Activated naive CD4-positive, alpha-beta T cell treated with anti-CD3 and anti-CD28 coated beads, Interleukin-2, amount 50 U/mL, for 24 hours (primary cell): ENCODE data around the gene RAB6B.

Experiments
- H3K27ac Mint-ChIP-seq: one replicate; pipeline ENCODE4 v1.8.0; 2021; ENCODE audit warnings: mild to moderate bottlenecking, mixed read lengths
- H3K27me3 Mint-ChIP-seq: one replicate; pipeline ENCODE4 v1.8.0; 2021; ENCODE audit warnings: mixed read lengths
- H3K36me3 Mint-ChIP-seq: one replicate; pipeline ENCODE4 v1.8.0; 2021; ENCODE audit warnings: mixed read lengths
- H3K4me1 Mint-ChIP-seq: one replicate; pipeline ENCODE4 v1.8.0; 2021; ENCODE audit warnings: mixed read lengths
- H3K4me3 Mint-ChIP-seq: one replicate; pipeline ENCODE4 v1.8.0; 2021; ENCODE audit warnings: mild to moderate bottlenecking, mixed read lengths
- H3K9me3 Mint-ChIP-seq: one replicate; pipeline ENCODE4 v1.8.0; 2021; ENCODE audit warnings: mixed read lengths

RAB6B gene

DNA sequence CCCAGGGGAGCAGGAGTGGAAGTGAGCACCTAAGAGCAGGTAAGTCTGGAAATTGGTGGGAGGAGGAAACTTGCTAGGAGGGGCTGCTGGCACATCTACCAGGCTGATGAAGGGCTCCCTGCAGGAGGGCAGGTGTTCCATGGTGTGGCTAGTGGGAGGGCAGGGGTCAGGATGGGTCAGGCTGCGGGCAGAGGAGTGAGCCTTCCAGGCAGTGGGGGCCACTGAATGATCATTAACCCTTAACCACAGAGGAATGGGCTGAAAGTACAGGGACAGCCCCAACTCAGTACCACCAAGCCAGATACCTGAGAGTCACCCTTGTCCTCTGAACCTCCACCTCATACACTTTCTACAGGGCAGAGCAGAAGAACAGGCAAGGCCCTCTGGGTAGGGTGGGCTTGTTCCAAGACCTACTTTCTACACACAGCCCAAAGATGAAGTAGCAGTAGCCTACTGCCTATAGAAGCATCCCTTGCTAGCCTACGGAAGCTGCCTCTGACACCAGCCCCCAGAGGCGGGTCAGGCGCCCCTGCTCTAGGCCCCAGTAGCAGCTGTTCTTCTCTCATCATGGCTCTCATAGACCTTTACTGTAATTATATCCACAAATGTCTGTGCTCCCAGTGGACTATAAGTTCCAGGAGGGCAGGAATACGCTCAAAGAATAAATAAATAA is 4.6 kb downstream of the RAB6B start:
- no peak overlapping the region for H3K4me3 Mint-ChIP-seq

DNA sequence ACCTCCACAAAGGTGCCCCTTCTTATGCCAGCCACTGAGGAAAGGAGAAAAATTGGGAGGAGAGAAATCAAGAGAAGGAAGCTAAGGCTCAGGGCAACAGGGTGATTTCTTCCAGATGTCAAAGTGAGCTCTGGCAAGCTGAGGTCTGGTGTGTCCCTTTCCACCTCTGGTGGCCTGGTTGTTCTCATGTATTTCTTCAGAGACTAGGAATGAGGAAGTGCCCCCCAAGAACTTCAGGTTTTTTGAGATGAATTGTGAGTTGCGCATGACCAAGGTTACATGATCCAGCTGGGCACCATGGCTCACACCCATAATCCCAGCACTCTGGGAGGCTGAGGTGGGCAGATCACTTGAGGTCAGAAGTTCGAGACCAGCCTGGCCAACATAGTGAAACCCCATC is 5.6 kb downstream of the RAB6B start:
- Mint-ChIP-seq H3K27me3 (peaks cover 12% of the 10 kb centered on the region), H3K9me3 (no peaks in the 10 kb centered on the region), H3K4me3 (no peak overlapping the region), H3K27ac (no peak overlapping the region), H3K36me3 (no peaks in the 10 kb centered on the region), H3K4me1 (no peaks in the 10 kb centered on the region)

More for the DNA sequence above, 4.6 kb downstream of the RAB6B start:
- Mint-ChIP-seq H3K27ac (no peak overlapping the region), H3K36me3 (no peaks in the 10 kb centered on the region), H3K4me1 (no peaks in the 10 kb centered on the region), H3K9me3 (no peaks in the 10 kb centered on the region), H3K27me3 (peaks cover 12% of the 10 kb centered on the region)

DNA sequence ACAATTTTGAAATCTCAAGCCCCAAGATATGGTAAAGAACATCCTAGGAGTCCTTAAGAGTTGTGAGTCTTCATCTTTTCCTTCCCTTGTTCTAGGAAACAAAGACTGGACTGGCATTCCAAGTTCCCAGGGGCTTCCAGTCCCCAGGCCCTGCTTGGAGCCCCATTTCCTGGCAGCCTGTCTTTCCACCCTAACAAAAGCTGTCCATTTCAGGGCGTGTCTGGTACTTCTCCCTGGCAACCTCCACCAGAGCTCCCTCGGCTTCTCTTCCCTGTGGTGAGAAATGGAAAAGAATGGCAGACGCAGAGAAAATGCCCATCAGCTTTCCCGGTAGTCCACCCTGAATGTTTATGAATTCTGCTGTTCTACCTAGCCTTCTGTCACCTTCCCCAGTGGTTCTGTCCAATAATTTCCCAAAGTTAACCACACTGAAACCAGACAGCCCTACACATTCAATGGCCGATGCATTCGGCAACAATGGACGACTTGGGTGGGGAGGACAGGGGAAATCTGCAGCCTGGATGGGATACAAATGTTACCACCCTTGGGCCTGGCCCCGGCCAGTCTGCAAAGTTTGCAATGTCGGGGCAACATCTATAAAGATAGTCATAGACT is 6.8 kb downstream of the RAB6B start:
- H3K9me3 Mint-ChIP-seq, result no peaks in the 10 kb centered on the region
- H3K36me3 Mint-ChIP-seq, result no peaks in the 10 kb centered on the region
- no peak overlapping the region for H3K4me3 Mint-ChIP-seq
- H3K27ac Mint-ChIP-seq, result no peak overlapping the region
- no peaks in the 10 kb centered on the region for H3K4me1 Mint-ChIP-seq
- H3K27me3 Mint-ChIP-seq, result peaks cover 12% of the 10 kb centered on the region

DNA sequence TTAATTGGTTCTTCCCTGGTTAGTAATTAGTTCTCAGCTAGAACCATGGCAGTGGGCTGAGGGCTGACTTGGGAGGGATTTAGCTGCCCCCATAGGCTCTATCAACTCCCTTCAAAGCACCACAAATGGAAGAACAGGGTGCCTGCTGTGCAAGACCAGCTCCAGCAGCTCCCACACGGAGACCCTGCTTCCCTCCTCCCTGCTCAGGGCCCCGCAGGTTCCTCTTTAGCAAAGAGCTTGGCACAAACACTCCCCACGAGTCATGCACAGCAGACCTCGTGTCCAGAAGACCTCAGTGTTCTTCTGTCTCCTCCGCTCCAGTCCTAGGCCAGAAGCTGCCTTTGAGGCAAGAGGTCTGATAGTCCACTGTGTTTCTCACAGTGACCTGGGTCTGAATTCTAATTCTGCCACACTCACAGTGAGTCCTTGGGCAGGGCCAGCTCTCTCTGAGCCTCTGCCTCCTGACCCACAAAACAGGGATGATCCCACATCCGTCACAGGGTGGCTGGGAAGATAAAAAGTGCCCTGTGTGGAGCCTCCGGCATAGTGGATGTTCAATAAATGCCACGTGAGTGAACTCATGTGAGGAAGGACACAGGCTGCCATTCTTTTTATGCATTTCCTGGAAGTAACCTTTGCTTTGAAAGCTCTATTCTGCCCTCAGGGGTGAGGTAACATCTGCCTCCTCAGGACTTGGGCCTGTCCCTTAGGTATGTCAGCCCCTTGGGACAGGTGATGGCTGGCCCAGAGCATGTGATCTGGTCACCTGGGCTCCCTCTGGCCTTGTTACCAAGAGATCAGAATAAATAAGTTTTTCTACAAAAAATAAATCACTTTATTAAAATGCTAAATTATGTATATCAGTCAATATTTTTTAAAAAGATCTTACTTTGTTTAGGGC is 7.6 kb downstream of the RAB6B start:
- Mint-ChIP-seq H3K4me3 (no peak overlapping the region), H3K4me1 (no peaks in the 10 kb centered on the region), H3K27me3 (peaks cover 10% of the 10 kb centered on the region), H3K9me3 (no peaks in the 10 kb centered on the region), H3K27ac (no peak overlapping the region), H3K36me3 (no peaks in the 10 kb centered on the region)

DNA sequence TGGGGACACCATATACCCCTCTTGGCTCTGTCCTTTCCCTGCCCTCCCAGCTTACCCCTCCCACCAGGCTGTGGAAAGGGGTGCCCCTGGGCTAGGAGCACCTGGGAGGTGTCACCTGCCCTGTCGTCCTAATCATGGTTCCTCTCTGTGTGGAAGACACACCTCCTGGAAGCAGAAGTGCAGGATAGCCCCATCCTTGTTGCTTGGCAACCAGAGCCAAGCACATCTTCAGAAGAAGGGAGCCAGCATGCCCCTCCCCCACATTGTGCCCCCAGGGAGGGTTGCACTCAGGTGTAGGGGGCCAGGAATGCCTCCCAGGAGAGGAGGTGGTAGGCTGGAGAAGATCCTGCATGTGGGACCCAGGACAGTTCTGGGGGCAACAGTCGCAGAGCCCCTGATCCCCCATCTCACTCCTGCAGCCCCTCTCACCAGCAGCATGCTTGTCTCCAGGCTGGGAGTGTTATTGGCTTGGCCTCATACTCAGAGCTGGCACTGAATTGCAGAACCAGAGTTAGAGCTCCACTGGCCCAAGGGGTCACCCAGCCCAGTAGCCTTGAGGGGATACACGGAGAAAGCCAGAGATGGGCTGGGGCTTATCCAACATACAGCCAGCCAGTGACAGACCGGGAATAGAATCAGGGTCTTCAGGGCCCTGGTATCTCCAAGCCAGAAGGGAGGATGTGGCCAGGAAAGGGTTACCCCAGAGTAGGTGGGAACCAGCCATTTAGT is 8.4 kb downstream of the RAB6B start:
- Mint-ChIP-seq H3K4me3 (no peak overlapping the region), H3K9me3 (no peaks in the 10 kb centered on the region), H3K36me3 (no peaks in the 10 kb centered on the region), H3K27ac (no peak overlapping the region), H3K27me3 (peaks cover 6% of the 10 kb centered on the region), H3K4me1 (peaks cover 1% of the 10 kb centered on the region)

DNA sequence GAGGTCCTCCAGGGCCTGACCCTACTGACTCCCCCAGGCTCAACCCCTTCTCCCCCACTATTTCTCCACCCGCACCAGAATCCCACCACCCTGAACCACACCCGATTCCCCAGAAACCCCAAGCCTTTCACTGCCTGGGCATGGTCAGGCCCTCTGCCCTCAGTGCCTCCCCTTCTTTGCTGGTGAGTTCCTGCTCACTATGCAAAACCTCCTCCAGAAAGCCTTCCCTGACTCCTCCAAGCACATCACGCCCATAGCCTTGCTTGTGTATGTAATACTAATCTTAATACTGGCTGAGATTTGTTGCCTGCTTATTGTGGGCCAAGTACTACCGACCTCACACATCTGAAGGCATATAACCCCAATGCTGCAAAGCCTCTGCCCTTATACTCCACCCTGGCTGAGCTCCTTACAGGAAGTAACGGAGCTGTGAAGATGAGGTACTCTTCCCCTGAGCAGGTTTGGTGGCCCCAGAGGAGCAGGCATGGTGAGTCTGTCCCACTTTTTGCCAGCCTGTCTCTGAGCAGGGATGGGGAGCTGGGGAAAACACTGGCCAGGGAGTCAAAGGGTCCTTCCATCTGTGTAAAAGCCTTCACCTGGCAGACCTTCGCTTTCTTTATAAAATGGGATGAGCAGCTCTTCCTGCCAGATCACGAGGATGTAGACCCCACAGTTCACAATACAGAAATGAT is 9.5 kb downstream of the RAB6B start:
- H3K4me3 Mint-ChIP-seq, result no peak overlapping the region
- H3K36me3 Mint-ChIP-seq, result no peaks in the 10 kb centered on the region

DNA sequence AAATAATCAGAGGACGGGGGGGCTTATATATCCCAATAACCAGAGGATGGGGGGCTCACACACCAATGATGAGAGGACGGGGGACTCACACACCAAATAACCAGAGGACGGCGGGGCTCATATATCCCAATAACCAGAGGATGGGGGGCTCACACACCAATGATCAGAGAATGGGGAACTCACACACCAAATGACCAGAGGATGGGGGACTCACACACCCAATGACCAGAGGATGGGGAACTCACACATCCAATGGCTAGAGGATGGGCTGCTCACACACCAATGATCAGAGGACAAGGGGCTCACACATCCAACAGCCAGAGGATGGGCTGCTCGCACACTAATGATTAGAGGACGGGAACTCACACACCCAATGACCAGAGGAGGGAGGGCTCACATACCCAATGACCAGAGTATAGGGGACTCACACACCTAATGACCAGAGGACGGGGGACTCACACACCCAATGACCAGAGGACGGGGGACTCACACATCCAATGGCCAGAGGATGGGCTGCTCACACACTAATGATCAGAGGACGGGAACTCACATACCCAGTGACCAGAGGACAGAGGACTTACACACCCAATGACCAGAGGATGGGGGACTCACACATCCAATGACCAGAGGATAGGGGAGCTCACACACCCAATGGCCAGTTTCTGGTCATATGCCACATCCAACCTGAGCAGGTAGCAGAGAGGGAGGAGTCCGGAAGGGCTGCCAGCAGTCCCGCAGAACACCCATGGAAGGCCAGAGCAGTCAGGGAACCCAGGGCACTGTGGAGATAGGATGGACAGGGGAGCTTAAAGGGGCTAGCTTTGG is 10.6 kb downstream of the RAB6B start:
- peaks cover 4% of the 10 kb centered on the region for H3K4me1 Mint-ChIP-seq
- peaks cover 6% of the 10 kb centered on the region for H3K27me3 Mint-ChIP-seq
- no peak overlapping the region for H3K27ac Mint-ChIP-seq
- H3K9me3 Mint-ChIP-seq, result no peaks in the 10 kb centered on the region
- no peaks in the 10 kb centered on the region for H3K36me3 Mint-ChIP-seq
- no peak overlapping the region for H3K4me3 Mint-ChIP-seq

More for the DNA sequence above, 9.5 kb downstream of the RAB6B start:
- peaks cover 6% of the 10 kb centered on the region for H3K27me3 Mint-ChIP-seq
- no peaks in the 10 kb centered on the region for H3K9me3 Mint-ChIP-seq
- peaks cover 4% of the 10 kb centered on the region for H3K4me1 Mint-ChIP-seq
- H3K27ac Mint-ChIP-seq, result no peak overlapping the region

DNA sequence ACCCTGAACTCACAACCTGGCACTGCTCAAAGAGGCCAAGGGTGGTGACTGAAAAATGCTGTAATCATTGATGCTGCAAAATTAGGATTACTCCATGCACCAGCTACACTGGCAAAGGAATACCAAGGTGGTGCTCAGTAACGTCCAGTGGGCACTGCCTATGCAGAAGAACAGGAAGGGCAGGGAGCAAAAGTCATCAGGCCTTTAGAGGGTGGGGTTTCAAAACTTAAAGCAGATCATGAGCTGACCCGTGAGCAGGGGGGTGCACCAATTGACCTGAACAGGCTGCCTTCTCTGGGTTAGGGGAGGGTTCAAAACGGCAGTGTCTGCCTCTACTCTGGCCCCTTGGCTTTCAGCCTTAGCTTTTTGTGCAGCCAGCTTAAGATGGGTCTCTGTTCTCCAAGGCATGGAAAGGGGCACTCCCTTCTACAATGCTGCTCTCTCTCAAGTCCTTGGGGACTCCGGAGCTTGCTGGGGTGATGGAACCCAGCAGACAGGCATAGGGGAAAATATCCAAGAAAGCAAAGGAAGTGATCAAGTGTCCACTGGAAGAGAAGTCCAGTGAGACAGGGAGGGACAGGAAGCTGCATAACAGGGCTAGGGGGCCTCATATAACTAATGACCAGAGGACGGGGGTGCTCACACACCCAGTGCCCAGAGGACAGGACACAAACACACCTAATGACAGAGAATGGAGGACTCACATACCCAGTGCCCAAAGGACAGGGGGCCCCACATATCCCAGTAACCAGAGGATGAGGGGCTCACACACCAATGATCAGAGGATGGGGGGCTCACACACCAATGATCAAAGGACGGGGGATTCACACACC is 11.4 kb downstream of the RAB6B start:
- Mint-ChIP-seq H3K27me3 (peaks cover 6% of the 10 kb centered on the region), H3K27ac (no peak overlapping the region), H3K36me3 (no peaks in the 10 kb centered on the region), H3K4me1 (peaks cover 4% of the 10 kb centered on the region), H3K9me3 (no peaks in the 10 kb centered on the region), H3K4me3 (no peak overlapping the region)

DNA sequence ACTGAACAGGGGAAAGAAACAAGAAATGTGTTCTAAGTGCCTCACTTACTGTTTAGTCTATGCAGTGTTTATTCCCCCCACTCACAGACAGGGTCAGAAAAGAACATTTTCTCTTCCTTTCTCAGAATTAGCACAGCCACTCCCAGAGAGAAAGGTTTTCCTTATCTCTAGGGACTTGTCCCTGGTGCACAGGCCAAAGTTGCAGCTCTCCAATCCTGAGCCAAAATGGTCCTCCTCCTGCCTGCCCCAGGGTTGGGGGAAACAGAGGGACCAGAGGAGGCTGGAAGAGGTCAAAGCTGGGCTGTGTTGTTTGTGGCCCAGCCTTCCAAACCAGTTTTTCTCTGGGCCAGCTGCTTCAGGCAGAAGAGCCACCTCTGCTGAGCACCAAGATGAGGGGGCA is 12.0 kb downstream of the RAB6B start:
- no peak overlapping the region for H3K4me3 Mint-ChIP-seq
- no peaks in the 10 kb centered on the region for H3K36me3 Mint-ChIP-seq
- peaks cover under 1% of the 10 kb centered on the region for H3K9me3 Mint-ChIP-seq
- H3K27me3 Mint-ChIP-seq, result peaks cover 6% of the 10 kb centered on the region
- no peak overlapping the region for H3K27ac Mint-ChIP-seq
- H3K4me1 Mint-ChIP-seq, result peaks cover 4% of the 10 kb centered on the region

DNA sequence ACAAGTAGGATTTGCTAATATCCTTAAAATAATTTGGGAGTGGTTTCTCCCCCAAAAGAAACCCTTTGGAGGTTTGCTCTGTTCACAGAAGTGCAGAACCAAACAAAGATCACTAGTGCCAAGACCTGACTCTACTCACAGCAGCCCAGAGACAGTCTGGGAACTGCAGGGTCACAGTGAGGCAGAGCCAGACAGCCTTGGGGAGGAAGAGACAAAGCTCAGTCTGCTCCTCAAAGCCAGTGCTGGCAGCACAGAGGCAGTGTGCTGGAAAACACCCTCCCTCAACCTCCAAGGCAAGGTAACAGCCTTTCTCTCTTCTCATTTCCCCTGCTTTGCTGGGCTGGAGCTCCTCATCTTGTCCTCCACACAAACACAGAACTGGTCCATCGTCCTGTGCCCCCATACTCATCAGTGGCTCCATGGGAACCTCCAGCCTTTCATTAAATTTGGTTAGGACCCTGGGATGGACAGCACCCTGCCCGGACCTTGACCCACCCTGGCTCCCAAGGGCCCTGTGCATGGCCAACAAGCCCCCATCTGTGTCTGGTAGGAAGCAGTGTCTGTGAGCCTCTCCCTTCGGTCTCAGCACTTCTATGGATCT is 12.6 kb downstream of the RAB6B start:
- Mint-ChIP-seq H3K27me3 (peaks cover 6% of the 10 kb centered on the region), H3K36me3 (no peaks in the 10 kb centered on the region), H3K4me1 (peaks cover 4% of the 10 kb centered on the region), H3K27ac (no peak overlapping the region), H3K4me3 (no peak overlapping the region), H3K9me3 (peaks cover 6% of the 10 kb centered on the region)

DNA sequence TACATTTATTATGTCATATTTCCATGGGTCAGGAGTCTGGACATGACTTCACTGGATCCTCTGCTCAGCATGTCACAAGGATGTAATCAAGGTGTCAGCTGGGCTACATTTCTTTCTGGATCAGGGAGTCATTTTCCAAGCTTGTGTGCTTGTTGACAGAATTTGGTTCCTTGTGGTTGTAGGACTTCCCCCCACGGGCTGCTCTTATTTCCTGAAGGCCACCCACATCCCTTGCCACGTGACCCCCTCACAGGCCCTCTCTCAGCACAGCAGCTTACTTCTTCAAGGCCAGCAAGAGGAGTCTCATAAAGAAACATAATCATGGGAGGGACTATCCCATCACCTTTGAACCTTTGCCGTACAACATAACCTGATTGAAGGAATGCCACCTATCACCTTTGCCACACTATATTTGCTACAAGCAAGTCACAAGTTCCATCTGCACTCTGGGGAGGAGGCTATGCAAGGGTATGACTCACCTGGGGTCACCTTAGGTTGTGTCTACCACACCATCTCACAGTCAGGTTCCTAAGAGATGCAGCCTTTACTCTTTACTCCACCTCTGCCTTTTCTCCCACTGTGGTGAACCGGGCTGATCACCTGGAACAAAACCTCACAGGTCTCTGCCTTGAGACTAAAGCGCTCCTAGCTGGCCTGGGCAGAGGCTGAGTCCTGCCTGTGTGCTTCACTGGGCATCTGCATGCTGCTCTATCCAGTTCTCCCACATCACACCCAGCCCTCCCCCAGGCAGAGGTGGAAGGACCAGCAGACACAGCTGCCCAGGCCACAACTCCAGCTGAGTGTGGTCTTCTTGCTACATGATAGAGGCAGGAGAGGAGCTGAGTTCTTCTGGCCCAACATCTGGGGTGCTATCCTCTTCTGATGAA is 13.5 kb downstream of the RAB6B start:
- no peak overlapping the region for H3K4me3 Mint-ChIP-seq
- H3K36me3 Mint-ChIP-seq, result no peaks in the 10 kb centered on the region
- peaks cover 6% of the 10 kb centered on the region for H3K27me3 Mint-ChIP-seq
- H3K27ac Mint-ChIP-seq, result no peak overlapping the region
- peaks cover 4% of the 10 kb centered on the region for H3K4me1 Mint-ChIP-seq
- peaks cover 12% of the 10 kb centered on the region for H3K9me3 Mint-ChIP-seq

DNA sequence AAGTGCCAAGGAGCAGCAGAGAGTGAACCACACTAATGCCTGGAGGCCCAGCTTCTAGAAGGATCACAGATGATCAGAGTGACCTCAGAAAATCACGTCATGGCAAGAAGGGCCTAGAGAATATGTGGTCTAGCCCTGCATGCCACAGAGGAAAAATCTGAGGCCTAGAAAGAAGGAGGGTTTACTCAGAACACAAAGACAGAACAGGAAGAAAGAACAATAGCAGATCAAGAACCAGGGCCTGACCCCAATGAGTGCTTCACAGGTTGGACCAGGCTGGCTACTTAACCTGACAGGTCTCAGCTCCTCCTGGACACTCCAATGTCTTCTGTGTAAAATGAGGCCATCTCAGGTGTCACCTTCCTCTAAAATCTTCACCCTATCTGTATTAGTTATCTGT is 14.2 kb downstream of the RAB6B start:
- peaks cover 4% of the 10 kb centered on the region for H3K4me1 Mint-ChIP-seq
- peaks cover 6% of the 10 kb centered on the region for H3K27me3 Mint-ChIP-seq
- H3K4me3 Mint-ChIP-seq, result no peak overlapping the region
- no peak overlapping the region for H3K27ac Mint-ChIP-seq
- H3K9me3 Mint-ChIP-seq, result peaks cover 18% of the 10 kb centered on the region
- no peaks in the 10 kb centered on the region for H3K36me3 Mint-ChIP-seq
